IMR-90 (cell line): ENCODE results near the gene RECQL5. TPM values are rescaled to one million over a fixed set of nuclear protein-coding genes. Genes with fewer than 3 reads are reported as not detected.

ENCODE experiments used
- ATAC-seq: fragments of 200-7000 bp; cut with Tn5 transposase; 2 replicates; pipeline ENCODE4 v1.9.1; 2020; ENCODE audit warnings: low read depth, mild to moderate bottlenecking, moderate library complexity
- BruUV-seq: library from RNA; stranded (reverse); fragments of 400-500 nt; replicated peaks from 2 replicates; lab custom pipeline; 2021; lab: Mats Ljungman, UMichigan
- CTCF ChIA-PET: fragments of 300-600 bp; formaldehyde crosslinking; extraction: SDS; loops from one replicate; lab custom pipeline; 2021; ENCODE audit warnings: antibody characterized with exemption; lab: Yijun Ruan, JAX
- POLR2A ChIA-PET: fragments of 300-600 bp; sonication (Branson Sonifier 250); formaldehyde crosslinking; loops from one replicate; lab custom pipeline; 2022; ENCODE audit warnings: antibody characterized with exemption; ENCODE audit not compliant: unreplicated experiment; lab: Charles Lee
- DNase-seq: peaks from one replicate; pipeline ENCODE4 v3.0.0; 2013
- H2AFZ ChIP-seq: replicated peaks from 2 replicates; pipeline ENCODE3; 2013; ENCODE audit warnings: low read length, mild to moderate bottlenecking; ENCODE audit not compliant: poor library complexity
- H2AK5ac ChIP-seq: 2 replicates; pipeline ENCODE4 v1.6.1; 2013; ENCODE audit warnings: low read depth, low read length, inconsistent platforms
- H2AK9ac ChIP-seq: replicated peaks from 2 replicates; pipeline ENCODE3; 2013; ENCODE audit warnings: mild to moderate bottlenecking, low read depth, low read length, moderate library complexity; ENCODE audit not compliant: poor library complexity
- H2BK120ac ChIP-seq: 2 replicates; pipeline ENCODE4 v1.6.1; 2013; ENCODE audit warnings: low read depth, low read length, inconsistent platforms
- H2BK15ac ChIP-seq: 3 replicates; pipeline ENCODE4 v1.6.1; 2013; ENCODE audit warnings: low read depth, low read length, inconsistent platforms
- H2BK20ac ChIP-seq: 2 replicates; pipeline ENCODE4 v1.6.1; 2013; ENCODE audit warnings: low read depth, mild to moderate bottlenecking, inconsistent platforms, low read length, moderate library complexity
- H2BK5ac ChIP-seq: 2 replicates; pipeline ENCODE4 v1.6.1; 2013; ENCODE audit warnings: mild to moderate bottlenecking, low read depth, low read length, inconsistent platforms; ENCODE audit not compliant: poor library complexity, severe bottlenecking
- H3K14ac ChIP-seq: replicated peaks from 2 replicates; pipeline ENCODE4 v1.6.1; 2013; ENCODE audit warnings: low read depth, low read length, inconsistent platforms
- H3K18ac ChIP-seq: 2 replicates; pipeline ENCODE4 v1.6.1; 2013; ENCODE audit warnings: low read depth, low read length, control low read depth
- H3K23ac ChIP-seq: 2 replicates; pipeline ENCODE4 v1.6.1; 2013; ENCODE audit warnings: low read depth, low read length, inconsistent platforms
- H3K27ac ChIP-seq: 2 replicates; pipeline ENCODE4 v1.5.1; 2013; ENCODE audit warnings: mild to moderate bottlenecking, control low read depth, low read length; ENCODE audit not compliant: insufficient read depth
- H3K27me3 ChIP-seq: 2 replicates; pipeline ENCODE4 v1.6.1; 2013; ENCODE audit warnings: low read length; ENCODE audit not compliant: control insufficient read depth, insufficient read depth
- H3K36me3 ChIP-seq: 2 replicates; pipeline ENCODE4 v1.6.1; 2013; ENCODE audit warnings: low read length, mixed read lengths; ENCODE audit not compliant: control insufficient read depth, insufficient read depth
- H3K4ac ChIP-seq: 2 replicates; pipeline ENCODE4 v1.6.1; 2013; ENCODE audit warnings: low read depth, low read length, inconsistent platforms
- H3K4me1 ChIP-seq: 2 replicates; pipeline ENCODE4 v1.6.1; 2013; ENCODE audit warnings: low read length, mixed read lengths; ENCODE audit not compliant: control insufficient read depth, insufficient read depth
- H3K4me2 ChIP-seq: 2 replicates; pipeline ENCODE4 v1.6.1; 2013; ENCODE audit warnings: low read depth, mild to moderate bottlenecking, control low read depth, low read length, moderate library complexity
- H3K4me3 ChIP-seq: 2 replicates; pipeline ENCODE4 v1.5.1; 2013; ENCODE audit warnings: low read depth, mild to moderate bottlenecking, control low read depth, low read length, moderate library complexity; ENCODE audit not compliant: insufficient read depth
- H3K56ac ChIP-seq: 2 replicates; pipeline ENCODE4 v1.6.1; 2013; ENCODE audit warnings: low read length, inconsistent platforms; ENCODE audit not compliant: insufficient read depth; ENCODE audit errors: extremely low read depth
- H3K79me1 ChIP-seq, 2 experiments: 2 replicates each; pipeline ENCODE4 v1.6.1; 2013; ENCODE audit warnings: low read length in 2 of 2, inconsistent platforms in 1 of 2, low read depth in 1 of 2
- H3K9ac ChIP-seq: 2 replicates; pipeline ENCODE4 v1.6.1; 2013; ENCODE audit warnings: low read depth, low read length, control low read depth
- H3K9me1 ChIP-seq: 2 replicates; pipeline ENCODE4 v1.6.1; 2013; ENCODE audit warnings: low read length, inconsistent platforms; ENCODE audit not compliant: insufficient read depth
- H3K9me3 ChIP-seq: 2 replicates; pipeline ENCODE4 v1.6.1; 2013; ENCODE audit warnings: low read length; ENCODE audit not compliant: control insufficient read depth, insufficient read depth
- H4K20me1 ChIP-seq: 2 replicates; pipeline ENCODE4 v1.6.1; 2013; ENCODE audit warnings: low read length, inconsistent platforms; ENCODE audit not compliant: insufficient read depth
- H4K5ac ChIP-seq: 2 replicates; pipeline ENCODE4 v1.6.1; 2013; ENCODE audit warnings: mild to moderate bottlenecking, low read depth, low read length, control low read depth
- H4K8ac ChIP-seq, 2 experiments: 2 replicates each; pipeline ENCODE4 v1.6.1; 2013; ENCODE audit warnings: low read depth in 2 of 2, low read length in 2 of 2, control low read depth in 1 of 2, inconsistent platforms in 1 of 2
- H4K91ac ChIP-seq: 2 replicates; pipeline ENCODE4 v1.6.1; 2013; ENCODE audit warnings: low read depth, low read length, inconsistent platforms; ENCODE audit not compliant: insufficient read depth
- BHLHE40 ChIP-seq: fragments of 150-350 bp; IDR thresholded peaks from 2 replicates; pipeline ENCODE4 v1.6.1; 2016; ENCODE audit warnings: mild to moderate bottlenecking, low read depth, low read length
- MAFK ChIP-seq: IDR thresholded peaks from 2 replicates; pipeline ENCODE4 v1.6.1; 2012; ENCODE audit warnings: low read depth, low read length, improper control_type of control experiment
- RCOR1 ChIP-seq: IDR thresholded peaks from 2 replicates; pipeline ENCODE4 v1.6.1; 2012; ENCODE audit warnings: mild to moderate bottlenecking, low read length, improper control_type of control experiment; ENCODE audit not compliant: insufficient replicate concordance
- RFX5 ChIP-seq: IDR thresholded peaks from 2 replicates; pipeline ENCODE4 v1.8.0; 2012; ENCODE audit warnings: low read depth, mild to moderate bottlenecking, low read length, moderate library complexity
- WGBS, 2 experiments: methylation state at CpG; one replicate each; pipeline versions ENCODE4 v1.1.5 to v1.1.7; 2013; ENCODE audit warnings: missing lambda C conversion rate in 2 of 2; ENCODE audit not compliant: insufficient read length in 1 of 2; ENCODE audit errors: extremely low coverage in 2 of 2; 5-methylcytosine and 5-hydroxymethylcytosine counted together
- dilution Hi-C: fragments of 300-500 bp; cut with HindIII; formaldehyde crosslinking; loops from one replicate; pipeline ENCODE4 v1.14.3; 2018; ENCODE audit warnings: low sequenced_read_pairs; ENCODE audit not compliant: unreplicated experiment
- in situ Hi-C: fragments of 300-500 bp; cut with MboI; formaldehyde crosslinking; loops from 3 replicates; pipeline ENCODE4 v1.14.3; 2019; ENCODE audit warnings: low sequenced_read_pairs, inconsistent platforms, mixed read lengths
- intact Hi-C: fragments of 100-400 bp; cut with micrococcal nuclease; formaldehyde crosslinking; loops from 2 replicates; pipeline ENCODE4 v1.10.0; 2022
- polyA plus RNA-seq, 3 experiments: library from polyadenylated mRNA; depleted of rRNA; stranded (reverse); fragments of >200 nt; gene quantifications; 2 replicates each; pipeline ENCODE4 v1.2.3, GENCODE V29; 2012; ENCODE audit warnings: low replicate concordance in 1 of 3
- total RNA-seq: library from RNA; depleted of rRNA; stranded (reverse); fragments of >200 nt; gene quantifications from 2 replicates; pipeline ENCODE4 v1.2.3, GENCODE V29; 2012

The RECQL5 gene
- total and polyA plus RNA-seq, 2 of the 4 experiments (the other 2 are of a cell fraction) = 7.3 to 23.7 TPM

DNA sequence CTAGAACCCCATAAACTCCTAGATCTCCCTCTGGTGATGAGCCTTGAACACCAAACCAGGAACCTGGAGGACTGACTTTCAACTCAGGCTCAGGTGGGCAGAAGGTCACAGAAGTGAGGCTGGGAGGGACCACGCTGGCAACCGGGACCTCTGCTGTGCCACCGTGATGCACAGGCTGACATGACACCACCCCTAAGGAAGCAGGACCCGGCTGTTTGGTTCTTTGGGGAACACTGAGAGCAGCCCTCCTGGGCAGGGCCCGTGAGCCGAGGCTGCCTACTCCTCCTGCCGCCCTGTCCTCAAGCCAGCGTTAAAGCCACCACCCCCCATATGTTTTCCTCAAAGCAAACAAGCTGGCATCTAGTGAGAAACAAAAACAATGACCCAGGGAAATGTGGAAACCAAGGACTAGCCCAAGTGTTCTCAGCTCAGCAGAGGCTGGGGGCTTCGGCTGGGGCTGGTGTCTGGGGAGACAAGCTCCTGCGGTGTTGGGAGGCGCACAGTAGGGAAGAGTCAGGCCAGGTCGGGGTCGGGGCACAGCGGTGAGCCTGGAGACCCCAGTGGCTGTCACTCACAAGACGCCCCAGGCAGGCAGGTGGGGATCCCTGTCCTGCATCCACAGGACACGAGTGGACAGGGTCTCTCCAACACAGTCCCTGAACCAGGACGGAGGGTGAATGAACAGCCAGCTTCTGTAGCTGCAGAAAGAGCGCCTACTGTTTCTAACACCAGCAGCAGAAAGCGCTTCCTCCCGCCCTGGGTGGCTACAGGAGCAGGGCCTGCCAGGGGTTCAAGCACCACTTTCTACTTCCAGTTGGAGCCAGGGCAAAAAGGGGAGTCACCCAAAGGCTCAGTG is 32.0 kb downstream of the RECQL5 start:
- in situ Hi-C loops = loop anchor here (5.0 kb wide), 1 partner anchor 112 kb away; no protein-coding TSS in a partner anchor
- WGBS, 2 experiments = 82% methylated on average over 6 of the region's 20 CpGs; no CpG with 5 or more reads in 1 of the 2 experiments
- peaks cover 9% of the 10 kb centered on the region for H4K20me1 ChIP-seq

More for the DNA sequence above, 32.0 kb downstream of the RECQL5 start:
- no peak for ATAC-seq
- H2AFZ ChIP-seq = no peak overlapping the region
- H3K14ac ChIP-seq = no peak overlapping the region
- no peak for DNase-seq
- H3K9ac ChIP-seq = no peak overlapping the region
- TF ChIP-seq MAFK (no peak), RCOR1 (no peak), RFX5 (no peak), BHLHE40 (no peak)
- no peak overlapping the region for H3K4ac ChIP-seq
- peaks cover 12% of the 10 kb centered on the region; the same call in 1 of the 2 replicates for H3K36me3 ChIP-seq
- no peak overlapping the region for H4K8ac ChIP-seq
- no peak overlapping the region for H2AK9ac ChIP-seq
- POLR2A ChIA-PET = no interaction called here
- intact Hi-C loops (loop anchor here (5.0 kb wide), 1 partner anchor 118 kb away; the partner anchor contains the start of genes CASKIN2 and TSEN54), dilution Hi-C loops (no loop called here)
- no peak overlapping the region for H3K56ac ChIP-seq
- no peak overlapping the region for H4K91ac ChIP-seq
- H3K4me3 ChIP-seq = no peak overlapping the region
- no peak overlapping the region for H3K4me2 ChIP-seq
- H3K9me3 ChIP-seq = no peaks in the 10 kb centered on the region
- peaks cover 0 to 3% of the 10 kb centered on the region in 2 experiments; a peak in 1 of 4 replicates for H3K79me1 ChIP-seq
- no peak overlapping the region for H3K18ac ChIP-seq
- no peak overlapping the region for H2BK5ac ChIP-seq
- H2BK15ac ChIP-seq = no peak overlapping the region
- BruUV-seq = no TSS peak
- H3K27ac ChIP-seq = no peak overlapping the region
- H2AK5ac ChIP-seq = no peak overlapping the region
- H3K27me3 ChIP-seq = no peaks in the 10 kb centered on the region
- no peaks in the 10 kb centered on the region for H3K9me1 ChIP-seq
- H3K4me1 ChIP-seq = peaks cover 15% of the 10 kb centered on the region
- no peak overlapping the region for H2BK20ac ChIP-seq
- H4K5ac ChIP-seq = no peak overlapping the region
- no peak overlapping the region for H3K23ac ChIP-seq
- CTCF ChIA-PET = no interaction called here
- no peak overlapping the region for H2BK120ac ChIP-seq
